ENCODE measurements around the gene ZFP14. TPM values are rescaled to one million over a fixed set of nuclear protein-coding genes. Genes with fewer than 3 reads are reported as not detected.
"Not testable (repeated sequence)": the region's sequence is repeated elsewhere in the genome, so short reads cannot be mapped to it uniquely, and the experiment has no call there.

The ZFP14 gene
- total and polyA plus RNA-seq, 3 experiments from 2014 or later, result 2.1 to 4.5 (median 3.9) TPM

- H3K27ac ChIP-seq (ENCODE audit: low read depth, low read length); CTCF ChIA-PET; POLR2A ChIA-PET; H3K27ac Mint-ChIP-seq; DNase-seq; H3K27me3 ChIP-seq (ENCODE audit: insufficient read depth, low read length, poor library complexity, severe bottlenecking); H3K4me3 Mint-ChIP-seq; H3K4me1 Mint-ChIP-seq; H3K27me3 Mint-ChIP-seq; H3K4me1 ChIP-seq (ENCODE audit: insufficient read depth, low read length); H3K4me3 ChIP-seq (ENCODE audit: low read length); H3K9me3 ChIP-seq (ENCODE audit: low read length); H3K36me3 ChIP-seq (ENCODE audit: insufficient read depth, low read length): not testable (repeated sequence)
- Mint-ChIP-seq H3K36me3 (peaks cover 3 to 14% (median 4%) of the 10 kb centered on the region in 3 donors), H3K9me3 (peaks cover 0 to 14% (median 8%) of the 10 kb centered on the region in 5 donors)
Measured at GRCh38 chr19:36315164-36315563, 63.8 kb downstream of the ZFP14 start.

- peaks cover 0 to 11% (median 4%) of the 10 kb centered on the region in 5 donors for H3K9me3 Mint-ChIP-seq
- H3K27ac Mint-ChIP-seq; H3K4me3 Mint-ChIP-seq; CTCF ChIA-PET; H3K27ac ChIP-seq (ENCODE audit: low read depth, low read length); H3K27me3 ChIP-seq (ENCODE audit: insufficient read depth, low read length, poor library complexity, severe bottlenecking); H3K27me3 Mint-ChIP-seq; POLR2A ChIA-PET; H3K4me3 ChIP-seq (ENCODE audit: low read length); H3K4me1 Mint-ChIP-seq; H3K4me1 ChIP-seq (ENCODE audit: insufficient read depth, low read length); DNase-seq; H3K9me3 ChIP-seq (ENCODE audit: low read length); H3K36me3 ChIP-seq (ENCODE audit: insufficient read depth, low read length): not testable (repeated sequence)
- peaks cover 0 to 12% (median 4%) of the 10 kb centered on the region in 3 donors for H3K36me3 Mint-ChIP-seq
Measured at GRCh38 chr19:36314053-36314452, 64.9 kb downstream of the ZFP14 start.

- H3K4me1 Mint-ChIP-seq; H3K4me3 ChIP-seq (ENCODE audit: low read length); H3K9me3 Mint-ChIP-seq; H3K27me3 ChIP-seq (ENCODE audit: insufficient read depth, low read length, poor library complexity, severe bottlenecking); H3K27ac Mint-ChIP-seq; POLR2A ChIA-PET; CTCF ChIA-PET; H3K27me3 Mint-ChIP-seq; H3K27ac ChIP-seq (ENCODE audit: low read depth, low read length); H3K4me1 ChIP-seq (ENCODE audit: insufficient read depth, low read length); H3K36me3 Mint-ChIP-seq; H3K9me3 ChIP-seq (ENCODE audit: low read length); H3K4me3 Mint-ChIP-seq; DNase-seq; H3K36me3 ChIP-seq (ENCODE audit: insufficient read depth, low read length): not testable (repeated sequence)
Measured at GRCh38 chr19:36311098-36311760, 67.8 kb downstream of the ZFP14 start.

- H3K27me3 ChIP-seq (ENCODE audit: insufficient read depth, low read length, poor library complexity, severe bottlenecking); H3K36me3 Mint-ChIP-seq; CTCF ChIA-PET; H3K36me3 ChIP-seq (ENCODE audit: insufficient read depth, low read length); H3K4me3 ChIP-seq (ENCODE audit: low read length); H3K9me3 ChIP-seq (ENCODE audit: low read length); POLR2A ChIA-PET; H3K4me1 ChIP-seq (ENCODE audit: insufficient read depth, low read length); H3K9me3 Mint-ChIP-seq; H3K27ac ChIP-seq (ENCODE audit: low read depth, low read length); H3K4me3 Mint-ChIP-seq; H3K27ac Mint-ChIP-seq; H3K27me3 Mint-ChIP-seq; DNase-seq; H3K4me1 Mint-ChIP-seq: not testable (repeated sequence)
Measured at GRCh38 chr19:36310416-36310990, 68.5 kb downstream of the ZFP14 start.

GRCh38 chr19:36309759-36310158 is 69.2 kb downstream of the ZFP14 start:
- H3K27ac ChIP-seq (ENCODE audit: low read depth, low read length); H3K4me1 Mint-ChIP-seq; H3K4me1 ChIP-seq (ENCODE audit: insufficient read depth, low read length); POLR2A ChIA-PET; H3K9me3 Mint-ChIP-seq; H3K9me3 ChIP-seq (ENCODE audit: low read length); H3K27me3 ChIP-seq (ENCODE audit: insufficient read depth, low read length, poor library complexity, severe bottlenecking); H3K27ac Mint-ChIP-seq; DNase-seq; H3K27me3 Mint-ChIP-seq; H3K36me3 ChIP-seq (ENCODE audit: insufficient read depth, low read length); H3K4me3 ChIP-seq (ENCODE audit: low read length); CTCF ChIA-PET; H3K36me3 Mint-ChIP-seq: not testable (repeated sequence)
- H3K4me3 Mint-ChIP-seq, result peak overlapping the region in 3 of 7 donors; percentile 41 to 67 (median 50)

- H3K27me3 ChIP-seq (ENCODE audit: insufficient read depth, low read length, poor library complexity, severe bottlenecking); H3K4me1 Mint-ChIP-seq; H3K27me3 Mint-ChIP-seq; POLR2A ChIA-PET; CTCF ChIA-PET; H3K4me1 ChIP-seq (ENCODE audit: insufficient read depth, low read length); H3K36me3 ChIP-seq (ENCODE audit: insufficient read depth, low read length); H3K27ac Mint-ChIP-seq; H3K9me3 Mint-ChIP-seq; H3K27ac ChIP-seq (ENCODE audit: low read depth, low read length); H3K4me3 ChIP-seq (ENCODE audit: low read length); H3K9me3 ChIP-seq (ENCODE audit: low read length); H3K36me3 Mint-ChIP-seq: not testable (repeated sequence)
- DNase-seq, result peak in 2 of 5 donors; percentile 6 to 31
- H3K4me3 Mint-ChIP-seq, result peak overlapping the region in 2 of 7 donors; percentile 50 to 67
Measured at GRCh38 chr19:36309309-36309708, 69.7 kb downstream of the ZFP14 start.

- DNase-seq; H3K4me3 Mint-ChIP-seq; H3K27ac Mint-ChIP-seq; H3K36me3 ChIP-seq (ENCODE audit: insufficient read depth, low read length); H3K9me3 ChIP-seq (ENCODE audit: low read length); H3K4me1 Mint-ChIP-seq; CTCF ChIA-PET; H3K36me3 Mint-ChIP-seq; H3K27ac ChIP-seq (ENCODE audit: low read depth, low read length); H3K27me3 ChIP-seq (ENCODE audit: insufficient read depth, low read length, poor library complexity, severe bottlenecking); H3K9me3 Mint-ChIP-seq; H3K27me3 Mint-ChIP-seq; H3K4me1 ChIP-seq (ENCODE audit: insufficient read depth, low read length); POLR2A ChIA-PET; H3K4me3 ChIP-seq (ENCODE audit: low read length): not testable (repeated sequence)
Measured at GRCh38 chr19:36292317-36292716, 86.7 kb downstream of the ZFP14 start.

Data from CD8-positive, alpha-beta memory T cell (primary cell).